KOPT-K1 (cell line): Measurements from ENCODE around the gene ERN2.

Experiments
- H3K27ac ChIP-seq: fragments of 200-600 bp; sonication (generic); 2 replicates; pipeline ENCODE4 v1.5.1; 2016; ENCODE audit warnings: antibody characterized with exemption, mild to moderate bottlenecking, low read depth, low read length; ENCODE audit not compliant: poor library complexity, severe bottlenecking
- H3K36me3 ChIP-seq: fragments of 200-600 bp; sonication (generic); 2 replicates; pipeline ENCODE4 v1.5.1; 2017; ENCODE audit warnings: antibody characterized with exemption, mild to moderate bottlenecking, low read length, moderate library complexity; ENCODE audit not compliant: insufficient read depth
- H3K9me3 ChIP-seq: fragments of 200-600 bp; sonication (generic); 2 replicates; pipeline ENCODE4 v1.5.1; 2017; ENCODE audit warnings: antibody characterized with exemption, low read length, mild to moderate bottlenecking; ENCODE audit not compliant: insufficient read depth, poor library complexity, severe bottlenecking

Gene ERN2

DNA sequence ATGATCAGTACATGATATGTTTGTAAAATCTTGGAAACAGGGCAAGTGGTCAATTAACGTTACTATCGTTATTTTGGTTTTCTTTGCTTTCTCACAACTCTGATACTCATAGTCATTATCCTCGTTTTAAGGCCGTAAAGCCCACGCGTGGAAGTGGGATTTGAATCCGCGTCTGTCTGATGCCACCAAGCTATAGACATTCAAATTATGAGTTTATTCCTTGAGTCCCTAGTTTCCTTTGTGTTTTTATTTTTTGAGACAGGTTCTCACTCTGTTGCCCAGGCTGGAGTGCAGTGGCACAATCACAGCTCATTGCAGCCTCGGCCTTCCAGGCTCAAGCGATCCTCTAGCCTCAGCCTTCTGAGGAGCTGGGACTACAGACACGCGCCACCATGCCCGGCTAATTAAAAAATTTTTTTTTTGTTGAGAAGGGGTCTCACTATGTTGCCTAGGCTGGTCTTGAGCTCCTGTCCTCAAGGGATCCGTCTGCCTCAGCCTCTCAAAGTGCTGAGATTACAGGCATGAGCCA lies 70.7 kb downstream of the ERN2 start:
- no peaks in the 10 kb centered on the region for H3K9me3 ChIP-seq
- H3K36me3 ChIP-seq = peaks cover 59% of the 10 kb centered on the region
- peak overlapping the region; percentile 89 for H3K27ac ChIP-seq

DNA sequence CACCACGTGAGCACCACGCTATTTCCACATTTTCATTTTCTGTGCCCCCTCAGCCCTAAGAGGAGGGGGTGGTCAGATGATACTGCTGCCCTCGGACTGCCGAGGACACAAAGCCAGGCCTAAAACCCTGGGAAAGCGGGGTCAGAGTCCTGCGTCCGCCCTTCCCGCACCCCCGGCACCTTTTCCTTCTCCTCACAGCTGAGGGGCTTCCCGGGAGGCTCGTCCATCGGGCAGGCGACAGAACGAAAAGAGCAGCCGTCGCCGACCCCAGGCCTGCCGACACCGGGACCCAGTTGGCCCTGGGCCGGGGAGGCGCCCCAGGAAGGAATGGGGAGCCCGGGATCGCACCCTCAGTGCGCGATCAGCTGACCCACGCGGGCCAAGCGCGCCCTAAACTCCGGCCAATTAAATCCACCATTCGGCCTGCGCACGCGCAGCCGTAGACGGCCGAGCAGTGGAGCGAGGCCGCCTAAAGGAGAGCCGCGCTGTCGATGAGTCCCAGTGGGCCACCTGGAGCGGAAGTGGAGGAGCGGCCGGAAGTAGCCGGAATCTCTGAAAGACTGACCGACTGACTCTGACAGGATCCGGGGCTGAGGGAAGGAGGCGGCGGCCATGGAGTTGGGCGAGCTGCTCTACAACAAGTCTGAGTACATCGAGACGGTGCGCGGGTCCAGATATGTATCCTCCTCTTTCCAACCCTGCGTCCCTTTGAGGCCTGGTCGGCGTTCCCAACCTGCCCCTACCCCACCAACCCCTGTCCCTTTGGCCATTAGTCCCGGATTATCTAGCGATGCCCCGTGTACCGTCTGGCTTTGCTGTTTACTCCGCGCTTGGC lies 71.9 kb downstream of the ERN2 start, which contains the start of the genes DCTN5 and PALB2:
Gene DCTN5 (plus strand): TSS at position 536 of the 835 bp plus-strand sequence. CDS start 77 bp downstream, at position 613.
Gene PALB2 (minus strand): TSS at position 380 of the 835 bp plus-strand sequence. CDS start 153 bp downstream, at position 227.
- peaks cover 56% of the 10 kb centered on the region for H3K36me3 ChIP-seq
- peak within 1 kb of the TSS; percentile 89 for H3K27ac ChIP-seq
- H3K9me3 ChIP-seq = no peaks in the 10 kb centered on the region

DNA sequence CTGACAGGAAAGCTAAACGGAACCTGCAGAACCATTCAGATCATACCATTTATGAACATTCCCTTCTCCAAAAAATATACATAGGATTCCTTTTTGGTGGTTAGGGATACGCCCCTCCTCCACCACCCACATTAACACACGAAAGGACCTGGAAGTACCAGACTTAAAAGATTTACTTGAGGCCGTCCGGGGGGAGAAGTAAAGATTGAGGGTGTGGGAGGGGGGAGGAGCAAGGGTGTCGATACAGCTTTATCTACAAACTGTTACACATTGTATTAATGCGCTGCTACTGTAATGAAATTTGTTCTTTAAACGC lies 72.4 kb downstream of the ERN2 start:
- peaks cover 56% of the 10 kb centered on the region for H3K36me3 ChIP-seq
- peak overlapping the region; percentile 89 for H3K27ac ChIP-seq
- no peaks in the 10 kb centered on the region for H3K9me3 ChIP-seq
